ENCODE results near the gene ZNF644.

GRCh38 chr1:90951009-90951408, 70.8 kb downstream of the ZNF644 start:
- TF ChIP-seq CTCF (IDR thresholded peaks at IDR 0.05; ENCODE audit: insufficient read depth, low read depth, low read length) (no peak), EZH2 (IDR thresholded peaks at IDR 0.05; ENCODE audit: insufficient read depth, low read length) (no peak)
